Esophagus squamous epithelium (tissue), 5 donors: ENCODE measurements around the gene KRTAP4-9. TPM values are rescaled to one million over a fixed set of nuclear protein-coding genes. Genes with fewer than 3 reads are reported as not detected.
"Not testable (repeated sequence)": the region's sequence is repeated elsewhere in the genome, so short reads cannot be mapped to it uniquely, and the experiment has no call there.

Experiments used
- DNase-seq: peaks from one replicate; lab custom pipeline; 2025; lab: John Stamatoyannopoulos, UW
- H3K27ac ChIP-seq, 4 donors: fragments of 200-600 bp; sonication (generic); one replicate each; pipeline ENCODE4 v1.5.1; 2016 to 2019; ENCODE audit warnings: mild to moderate bottlenecking in 1 of 4
- H3K27me3 ChIP-seq, 4 donors: fragments of 200-600 bp; sonication (generic); 1 replicate in 3 of 4; 2 replicates in 1 of 4; pipeline versions ENCODE4 v1.5.1 to v1.6.0; 2017 to 2021; ENCODE audit warnings: antibody characterized with exemption in 1 of 4
- H3K36me3 ChIP-seq, 3 donors: fragments of 200-600 bp; sonication (generic); one replicate each; pipeline ENCODE4 v1.5.1; 2016 to 2019
- H3K4me1 ChIP-seq, 3 donors: fragments of 200-600 bp; sonication (generic); one replicate each; pipeline ENCODE4 v1.5.1; 2017 to 2019
- H3K4me3 ChIP-seq, 4 donors: fragments of 200-600 bp; sonication (generic); 1 replicate in 3 of 4; 2 replicates in 1 of 4; pipeline ENCODE4 v1.5.1; 2016 to 2019; ENCODE audit warnings: mild to moderate bottlenecking in 2 of 4, moderate library complexity in 1 of 4
- H3K9me3 ChIP-seq, 3 donors: fragments of 200-600 bp; sonication (generic); one replicate each; pipeline ENCODE4 v1.5.1; 2016 to 2019
- POLR2A ChIP-seq, 4 donors: fragments of 450-650 bp; IDR thresholded peaks; one replicate each; pipeline ENCODE4 v1.6.1; 2017; ENCODE audit warnings: antibody characterized with exemption in 4 of 4, mild to moderate bottlenecking in 4 of 4, moderate library complexity in 3 of 4
- WGBS, 2 donors: methylation state at CpG; one replicate each; pipeline ENCODE4 v1.1.5; 2018; 5-methylcytosine and 5-hydroxymethylcytosine counted together
- intact Hi-C: fragments of 100-400 bp; cut with DNase I; formaldehyde crosslinking; loops from one replicate; pipeline ENCODE4 v1.15.0; 2022
- total RNA-seq, 4 donors: library from RNA; depleted of rRNA; stranded (reverse); fragments of >200 nt; gene quantifications; one replicate each; pipeline ENCODE4 v1.1.0, GENCODE V29; 2016
- TF ChIP-seq, protein P1 (sequence below), 6 experiments: fragments of 450-650 bp in 4 of 6; fragments of 200-600 bp in 2 of 6; sonication (generic) in 2 of 6; IDR thresholded peaks; one replicate each; pipeline ENCODE4 v1.5.1; 2016 to 2019; ENCODE audit warnings: antibody characterized with exemption in 6 of 6, mild to moderate bottlenecking in 4 of 6, moderate library complexity in 4 of 6
- donor health status: DM: yes; HTN: yes; CAD: no.

Gene KRTAP4-9
- total RNA-seq, 4 donors from 2014 or later: not detected

DNA sequence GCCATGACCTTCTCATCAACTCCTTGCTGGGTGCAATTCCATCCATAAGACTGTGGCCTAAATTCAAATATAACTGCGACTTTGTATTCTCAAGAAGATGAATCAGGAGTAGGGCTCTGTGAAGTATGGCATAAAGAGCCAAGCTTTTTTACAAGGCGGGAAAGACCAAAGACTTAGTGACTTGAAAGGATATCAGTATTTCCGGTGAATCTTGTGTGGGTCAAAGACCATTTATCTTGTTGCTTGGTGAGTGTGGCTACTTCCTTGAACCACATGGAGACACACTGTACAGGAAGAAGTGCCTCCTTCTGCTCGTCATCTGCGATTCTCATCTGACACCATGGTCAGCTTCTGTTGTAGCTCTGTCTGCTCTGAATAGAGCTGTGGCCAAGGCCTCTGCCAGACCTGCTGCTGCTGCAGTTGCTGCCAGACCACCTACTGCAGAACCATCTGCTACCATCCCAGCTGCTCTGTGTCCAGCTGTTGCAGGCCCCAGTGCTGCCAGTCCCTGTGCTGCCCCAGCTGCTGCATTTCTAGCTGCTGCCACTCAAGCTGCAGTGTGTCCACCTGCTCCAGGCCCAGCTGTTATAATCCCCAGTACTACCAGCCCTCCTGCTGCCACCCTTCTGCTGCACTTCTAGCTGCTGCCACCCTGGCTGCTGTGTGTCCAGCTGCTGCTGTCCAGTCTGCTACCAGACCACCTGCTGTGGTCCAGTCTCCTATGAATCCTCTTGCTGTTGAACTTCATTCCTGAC, 33.4 kb upstream of the KRTAP4-9 start:
- Histone ChIP-seq H3K27me3 (peaks cover 0 to 15% (median 0%) of the 10 kb centered on the region in 4 donors), H3K36me3 (no peaks in the 10 kb centered on the region), H3K4me3 (no peak overlapping the region), H3K27ac (no peak overlapping the region), H3K9me3 (no peaks in the 10 kb centered on the region), H3K4me1 (no peaks in the 10 kb centered on the region)
- intact Hi-C loops: no loop called here
- TF ChIP-seq, protein P1, sequence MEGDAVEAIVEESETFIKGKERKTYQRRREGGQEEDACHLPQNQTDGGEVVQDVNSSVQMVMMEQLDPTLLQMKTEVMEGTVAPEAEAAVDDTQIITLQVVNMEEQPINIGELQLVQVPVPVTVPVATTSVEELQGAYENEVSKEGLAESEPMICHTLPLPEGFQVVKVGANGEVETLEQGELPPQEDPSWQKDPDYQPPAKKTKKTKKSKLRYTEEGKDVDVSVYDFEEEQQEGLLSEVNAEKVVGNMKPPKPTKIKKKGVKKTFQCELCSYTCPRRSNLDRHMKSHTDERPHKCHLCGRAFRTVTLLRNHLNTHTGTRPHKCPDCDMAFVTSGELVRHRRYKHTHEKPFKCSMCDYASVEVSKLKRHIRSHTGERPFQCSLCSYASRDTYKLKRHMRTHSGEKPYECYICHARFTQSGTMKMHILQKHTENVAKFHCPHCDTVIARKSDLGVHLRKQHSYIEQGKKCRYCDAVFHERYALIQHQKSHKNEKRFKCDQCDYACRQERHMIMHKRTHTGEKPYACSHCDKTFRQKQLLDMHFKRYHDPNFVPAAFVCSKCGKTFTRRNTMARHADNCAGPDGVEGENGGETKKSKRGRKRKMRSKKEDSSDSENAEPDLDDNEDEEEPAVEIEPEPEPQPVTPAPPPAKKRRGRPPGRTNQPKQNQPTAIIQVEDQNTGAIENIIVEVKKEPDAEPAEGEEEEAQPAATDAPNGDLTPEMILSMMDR (IDR thresholded peaks at IDR 0.05): no peak
- no peak for TF ChIP-seq POLR2A (IDR thresholded peaks at IDR 0.05)
- DNase-seq: no peak
- WGBS, 2 donors: 80 to 84% methylated on average over 5 of the region's 5 CpGs

DNA sequence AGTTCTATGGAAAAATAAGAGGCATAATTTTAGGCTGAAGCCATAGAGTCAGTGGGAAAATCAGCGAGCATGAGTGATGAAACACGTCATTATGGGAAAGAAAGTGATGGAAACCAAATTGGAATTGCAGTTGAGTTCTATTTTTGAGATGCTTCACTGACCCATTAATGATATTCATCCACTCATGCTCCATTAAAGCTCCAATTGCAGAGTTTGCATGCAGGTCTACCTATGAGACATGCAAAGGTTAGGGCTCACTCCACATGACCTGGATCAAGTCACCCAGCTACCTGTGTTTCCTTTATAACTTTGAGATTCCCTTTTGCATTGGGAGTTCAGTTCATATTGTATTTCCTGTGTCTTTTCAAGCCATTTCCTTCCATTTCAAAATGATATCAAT, 31.5 kb upstream of the KRTAP4-9 start:
- no peak for DNase-seq
- Histone ChIP-seq H3K9me3 (no peaks in the 10 kb centered on the region), H3K27me3 (peaks cover 0 to 15% (median 0%) of the 10 kb centered on the region in 4 donors), H3K4me1 (no peaks in the 10 kb centered on the region), H3K4me3 (no peak overlapping the region), H3K27ac (no peak overlapping the region), H3K36me3 (no peaks in the 10 kb centered on the region)
- intact Hi-C loops: no loop called here
- no peak for TF ChIP-seq POLR2A (IDR thresholded peaks at IDR 0.05)
- TF ChIP-seq, protein P1 (IDR thresholded peaks at IDR 0.05): no peak
- 80 to 97% methylated on average over 2 of the region's 2 CpGs for WGBS, 2 donors

DNA sequence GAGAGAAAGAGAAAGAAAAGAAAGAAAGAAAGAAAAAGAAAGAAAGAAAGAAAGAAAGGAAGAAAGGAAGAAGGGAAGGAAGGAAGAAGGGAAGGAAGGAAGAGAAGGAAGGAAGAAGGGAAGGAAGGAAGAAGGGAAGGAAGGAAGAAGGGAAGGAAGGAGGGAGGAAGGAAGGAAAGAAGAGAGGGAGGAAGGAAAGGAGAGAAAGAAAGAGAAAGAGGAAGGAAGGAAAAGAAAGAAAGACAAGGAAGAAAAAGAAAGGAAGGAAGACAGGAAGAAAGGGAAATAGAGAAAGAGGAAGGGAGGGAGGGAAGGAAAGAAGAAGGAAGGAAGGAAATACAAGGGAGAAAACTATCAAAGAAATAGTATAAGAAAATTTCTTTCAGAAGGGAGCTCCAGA, 28.4 kb upstream of the KRTAP4-9 start:
- Histone ChIP-seq H3K36me3 (no peaks in the 10 kb centered on the region), H3K4me3 (no peak overlapping the region), H3K27ac (no peak overlapping the region), H3K9me3 (no peaks in the 10 kb centered on the region), H3K4me1 (no peaks in the 10 kb centered on the region), H3K27me3 (peaks cover 0 to 15% (median 0%) of the 10 kb centered on the region in 4 donors)
- TF ChIP-seq, protein P1 (IDR thresholded peaks at IDR 0.05): no peak
- TF ChIP-seq POLR2A (IDR thresholded peaks at IDR 0.05): no peak
- intact Hi-C loops: no loop called here
- DNase-seq: no peak

DNA sequence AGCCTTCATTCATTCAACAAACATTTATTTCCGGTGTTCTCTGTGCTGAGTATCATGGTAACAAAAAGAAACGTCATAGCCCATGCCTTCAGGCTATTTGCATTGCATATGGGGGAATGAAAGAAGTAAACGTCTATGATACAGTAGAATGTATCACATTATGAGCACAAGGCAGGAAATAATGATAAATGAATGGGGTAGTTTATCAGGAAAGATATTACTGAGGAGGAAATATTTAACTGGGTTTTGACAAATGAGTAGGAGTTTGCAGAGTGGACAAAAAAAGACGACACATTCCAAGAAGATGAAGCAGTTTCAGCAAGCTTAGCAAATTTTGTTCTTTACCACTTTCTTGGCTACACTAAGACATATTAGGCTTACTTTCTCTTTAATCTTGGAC, 22.6 kb upstream of the KRTAP4-9 start:
- Histone ChIP-seq H3K4me3 (no peak overlapping the region), H3K9me3 (no peaks in the 10 kb centered on the region), H3K27ac (no peak overlapping the region), H3K4me1 (no peaks in the 10 kb centered on the region), H3K27me3 (no peaks in the 10 kb centered on the region), H3K36me3 (no peaks in the 10 kb centered on the region)
- intact Hi-C loops: no loop called here
- TF ChIP-seq, protein P1 (IDR thresholded peaks at IDR 0.05): no peak
- no peak for TF ChIP-seq POLR2A (IDR thresholded peaks at IDR 0.05)
- no peak for DNase-seq
- WGBS, 2 donors: 24 to 42% methylated on average over 4 of the region's 4 CpGs

DNA sequence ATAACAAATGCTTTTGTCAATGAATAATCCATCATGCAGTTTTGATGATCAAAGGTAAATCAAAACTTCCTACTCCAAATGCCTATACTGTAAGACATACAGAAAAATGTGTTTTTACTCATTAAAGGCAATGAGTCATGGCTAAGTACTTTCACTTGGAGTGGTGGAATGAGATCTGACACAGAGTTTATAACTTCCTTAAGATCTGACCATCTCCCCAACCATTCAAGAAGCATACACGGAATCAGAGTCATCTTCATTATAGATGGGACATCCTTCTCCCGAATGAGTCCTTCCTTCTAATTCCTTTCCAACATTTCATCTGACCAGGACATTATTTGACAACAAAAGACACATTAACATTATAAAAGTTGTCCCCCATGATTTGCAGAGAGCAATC, 21.8 kb upstream of the KRTAP4-9 start:
- 30 to 52% methylated on average over 2 of the region's 2 CpGs for WGBS, 2 donors
- not testable (repeated sequence) for H3K9me3 ChIP-seq

DNA sequence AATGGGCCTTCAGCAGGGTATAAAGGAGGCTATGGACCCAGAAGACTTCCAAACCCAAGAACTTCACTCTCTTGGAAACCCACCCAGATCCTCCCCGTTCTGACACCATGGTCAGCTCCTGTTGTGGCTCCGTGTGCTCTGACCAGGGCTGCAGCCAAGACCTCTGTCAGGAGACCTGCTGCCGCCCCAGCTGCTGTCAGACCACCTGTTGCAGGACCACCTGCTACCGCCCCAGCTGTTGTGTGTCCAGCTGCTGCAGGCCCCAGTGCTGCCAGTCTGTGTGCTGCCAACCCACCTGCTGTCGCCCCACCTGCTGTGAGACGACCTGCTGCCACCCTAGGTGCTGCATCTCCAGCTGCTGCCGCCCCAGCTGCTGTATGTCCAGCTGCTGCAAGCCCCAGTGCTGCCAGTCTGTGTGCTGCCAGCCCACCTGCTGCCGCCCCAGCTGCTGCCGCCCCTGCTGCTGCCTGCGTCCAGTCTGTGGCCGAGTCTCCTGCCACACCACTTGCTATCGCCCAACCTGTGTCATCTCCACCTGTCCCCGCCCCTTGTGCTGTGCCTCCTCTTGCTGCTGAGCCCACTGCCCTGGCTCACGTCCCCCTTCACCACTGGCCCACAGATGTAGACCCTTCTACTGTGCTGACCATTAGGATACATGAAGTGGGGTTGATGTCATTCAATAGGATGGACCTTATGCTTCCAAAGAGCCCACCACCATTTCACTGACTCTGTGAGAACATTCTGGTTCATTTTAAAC, 20.9 kb upstream of the KRTAP4-9 start, which contains the start of gene KRTAP4-7:
TSS of gene KRTAP4-7 (plus strand) at position 51 of the 757 bp plus-strand sequence. CDS start at position 108, 57 bp downstream.
- DNase-seq, H3K4me1 ChIP-seq, H3K4me3 ChIP-seq, H3K27ac ChIP-seq, H3K36me3 ChIP-seq, H3K9me3 ChIP-seq, intact Hi-C loops, H3K27me3 ChIP-seq: not testable (repeated sequence)
- 66 to 93% methylated on average over 7 to 9 of the region's 14 CpGs for WGBS, 2 donors

More for the DNA sequence above, 21.8 kb upstream of the KRTAP4-9 start:
- H3K27ac ChIP-seq, H3K36me3 ChIP-seq, H3K4me3 ChIP-seq, H3K4me1 ChIP-seq, intact Hi-C loops, H3K27me3 ChIP-seq, DNase-seq: not testable (repeated sequence)

DNA sequence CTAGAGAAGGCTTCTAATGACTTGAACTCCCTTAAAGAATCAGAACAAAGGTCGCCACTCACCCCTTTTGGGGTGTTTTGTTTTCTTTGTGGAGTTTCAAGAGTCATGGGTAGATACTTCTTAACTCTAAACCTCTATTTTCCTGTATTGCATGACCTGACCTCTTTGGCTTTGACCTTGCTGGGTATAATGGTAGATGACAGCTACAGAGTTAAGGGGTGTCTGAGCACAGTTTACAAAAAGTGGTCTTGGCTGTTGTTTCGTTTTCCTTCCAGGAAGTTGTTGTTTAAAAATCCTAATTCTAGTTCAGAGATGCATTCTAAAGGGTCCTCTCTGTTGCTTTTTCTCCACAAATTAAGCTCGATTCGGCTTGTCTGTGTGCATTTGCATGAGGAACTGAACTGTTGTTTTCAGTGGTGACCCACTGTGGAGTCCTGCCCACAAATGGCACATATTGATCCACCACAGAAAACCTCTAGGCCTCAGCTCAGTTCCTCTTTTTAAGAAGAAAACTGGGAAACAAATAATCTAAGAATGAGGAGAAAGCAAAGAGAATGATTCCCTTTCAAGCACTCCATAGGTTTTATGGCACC, 16.3 kb upstream of the KRTAP4-9 start:
- H3K4me1 ChIP-seq, intact Hi-C loops, H3K4me3 ChIP-seq, H3K27ac ChIP-seq, H3K27me3 ChIP-seq, H3K9me3 ChIP-seq, H3K36me3 ChIP-seq, DNase-seq: not testable (repeated sequence)
- WGBS, 2 donors: 48 to 56% methylated on average over 3 to 4 of the region's 4 CpGs
